Measurements from ENCODE around the gene SVOP.
A peak's percentile ranks its signal among the peaks of the same experiment; 100 is the strongest.

The SVOP gene

DNA sequence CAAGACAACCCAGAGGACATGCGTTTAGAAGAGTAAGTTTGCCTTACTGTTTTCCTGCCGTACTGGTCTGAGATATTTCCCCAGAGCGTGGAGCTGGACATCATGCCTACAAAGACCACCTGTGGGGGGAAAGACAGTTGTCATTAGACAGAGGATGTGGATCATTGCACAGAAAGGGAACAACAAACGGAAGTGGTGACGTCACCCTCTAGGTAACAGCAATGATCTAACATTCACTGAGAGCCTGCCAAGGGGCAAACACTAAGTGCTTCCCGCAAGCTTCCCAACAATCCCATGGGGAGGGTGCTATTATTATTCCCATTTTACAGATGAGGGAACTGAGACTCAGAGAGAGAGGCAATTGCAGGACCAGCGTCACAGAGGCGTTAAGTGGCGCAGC is 48.5 kb downstream of the SVOP start:
- TF ChIP-seq, protein P1, sequence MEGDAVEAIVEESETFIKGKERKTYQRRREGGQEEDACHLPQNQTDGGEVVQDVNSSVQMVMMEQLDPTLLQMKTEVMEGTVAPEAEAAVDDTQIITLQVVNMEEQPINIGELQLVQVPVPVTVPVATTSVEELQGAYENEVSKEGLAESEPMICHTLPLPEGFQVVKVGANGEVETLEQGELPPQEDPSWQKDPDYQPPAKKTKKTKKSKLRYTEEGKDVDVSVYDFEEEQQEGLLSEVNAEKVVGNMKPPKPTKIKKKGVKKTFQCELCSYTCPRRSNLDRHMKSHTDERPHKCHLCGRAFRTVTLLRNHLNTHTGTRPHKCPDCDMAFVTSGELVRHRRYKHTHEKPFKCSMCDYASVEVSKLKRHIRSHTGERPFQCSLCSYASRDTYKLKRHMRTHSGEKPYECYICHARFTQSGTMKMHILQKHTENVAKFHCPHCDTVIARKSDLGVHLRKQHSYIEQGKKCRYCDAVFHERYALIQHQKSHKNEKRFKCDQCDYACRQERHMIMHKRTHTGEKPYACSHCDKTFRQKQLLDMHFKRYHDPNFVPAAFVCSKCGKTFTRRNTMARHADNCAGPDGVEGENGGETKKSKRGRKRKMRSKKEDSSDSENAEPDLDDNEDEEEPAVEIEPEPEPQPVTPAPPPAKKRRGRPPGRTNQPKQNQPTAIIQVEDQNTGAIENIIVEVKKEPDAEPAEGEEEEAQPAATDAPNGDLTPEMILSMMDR (IDR thresholded peaks at IDR 0.05; ENCODE audit: low read depth, low read length): no peak
- Histone ChIP-seq H3K4me1 (no peaks in the 10 kb centered on the region), H3K9me3 (no peaks in the 10 kb centered on the region), H3K36me3 (no peaks in the 10 kb centered on the region), H3K4me3 (ENCODE audit: low read depth, low read length) (no peak overlapping the region), H3K27me3 (no peaks in the 10 kb centered on the region)
- DNase-seq: no peak

DNA sequence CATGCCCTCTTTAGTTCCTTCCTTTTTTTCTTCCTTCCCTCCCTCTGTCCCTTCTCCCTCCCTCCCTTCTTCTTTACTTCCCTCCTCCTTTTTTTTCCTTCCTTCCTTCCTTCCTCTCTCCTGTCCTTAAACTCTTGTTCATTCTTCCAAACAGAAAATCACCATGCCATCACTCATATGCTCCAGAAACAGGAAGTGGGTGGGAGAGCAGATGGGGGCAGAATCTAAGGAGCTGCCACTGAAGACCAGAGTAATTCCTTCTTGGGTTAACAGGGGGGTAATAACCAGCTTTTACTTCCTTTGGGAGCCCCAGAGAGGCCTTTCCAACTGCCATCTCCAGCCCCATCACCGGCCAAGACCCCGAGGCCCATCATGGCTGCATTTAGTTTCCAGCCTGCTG is 51.2 kb downstream of the SVOP start:
- no peaks in the 10 kb centered on the region for H3K27me3 ChIP-seq
- TF ChIP-seq, protein P1 (IDR thresholded peaks at IDR 0.05; ENCODE audit: low read depth, low read length): no peak
- H3K36me3 ChIP-seq: no peaks in the 10 kb centered on the region
- H3K4me3 ChIP-seq (ENCODE audit: low read depth, low read length): no peak overlapping the region
- no peaks in the 10 kb centered on the region for H3K4me1 ChIP-seq
- no peaks in the 10 kb centered on the region for H3K9me3 ChIP-seq
- no peak for DNase-seq

DNA sequence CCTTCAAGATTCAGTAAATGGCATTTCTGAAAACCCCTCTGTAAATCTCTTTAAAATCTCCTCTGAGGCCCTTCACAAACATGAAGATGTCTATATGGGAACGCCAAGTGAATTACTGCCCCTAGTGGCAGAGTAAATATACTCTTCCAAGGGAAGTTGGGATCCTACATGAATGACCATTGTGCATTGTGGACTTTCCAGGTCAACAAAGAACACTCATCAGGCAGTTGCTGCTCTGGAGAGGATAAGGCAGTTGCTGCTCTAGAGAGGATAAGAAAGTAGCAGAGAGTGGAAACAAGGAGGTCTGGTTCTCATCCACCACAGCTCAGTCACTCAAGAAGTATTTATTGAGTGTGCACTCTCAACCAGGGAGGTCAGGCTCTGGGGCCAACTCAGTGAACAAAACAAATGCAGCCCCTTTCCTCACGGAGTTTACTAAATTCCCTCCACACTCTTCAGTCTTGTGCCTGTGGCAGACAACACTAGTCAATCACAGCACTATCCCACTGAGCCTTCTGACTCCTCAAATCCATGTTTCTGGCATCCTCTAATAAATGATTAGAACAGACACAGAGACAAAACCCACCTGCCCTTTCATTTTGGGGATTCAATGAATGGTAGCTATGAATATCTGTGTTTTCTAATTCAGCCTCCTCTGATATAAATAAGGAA is 52.9 kb downstream of the SVOP start:
- Histone ChIP-seq H3K36me3 (no peaks in the 10 kb centered on the region), H3K27me3 (no peaks in the 10 kb centered on the region), H3K9me3 (no peaks in the 10 kb centered on the region), H3K4me3 (ENCODE audit: low read depth, low read length) (no peak overlapping the region), H3K4me1 (no peaks in the 10 kb centered on the region)
- DNase-seq: no peak
- TF ChIP-seq, protein P1 (IDR thresholded peaks at IDR 0.05; ENCODE audit: low read depth, low read length): peak; percentile 65

- TF ChIP-seq, protein P1 (IDR thresholded peaks at IDR 0.05; ENCODE audit: low read depth, low read length): no peak
- Histone ChIP-seq H3K4me1 (no peaks in the 10 kb centered on the region), H3K9me3 (no peaks in the 10 kb centered on the region), H3K27me3 (no peaks in the 10 kb centered on the region), H3K4me3 (ENCODE audit: low read depth, low read length) (no peak overlapping the region), H3K36me3 (no peaks in the 10 kb centered on the region)
- no peak for DNase-seq
These were observed 54.3 kb downstream of the SVOP start for GRCh38 chr12:108966378-108967151.

DNA sequence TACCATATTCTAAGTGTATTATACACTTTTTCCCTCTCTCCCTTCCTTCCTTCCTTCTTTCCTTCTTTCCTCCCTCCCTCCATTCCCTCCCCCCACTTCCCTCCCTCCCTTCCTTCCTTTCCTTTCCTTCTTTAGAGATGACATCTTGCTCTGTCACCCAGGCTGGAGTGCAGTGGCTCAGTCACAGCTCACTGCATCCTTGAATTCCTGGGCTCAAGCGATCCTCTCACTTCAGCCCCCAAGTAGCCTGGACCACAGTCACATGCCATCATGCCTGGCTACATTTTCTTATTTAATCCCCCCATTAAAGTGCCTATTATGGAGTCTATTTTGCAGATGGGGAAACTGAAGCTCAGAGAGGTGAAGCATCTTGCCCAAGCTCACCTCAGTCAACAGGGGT is 55.0 kb downstream of the SVOP start:
- Histone ChIP-seq H3K9me3 (no peaks in the 10 kb centered on the region), H3K27me3 (no peaks in the 10 kb centered on the region), H3K4me3 (ENCODE audit: low read depth, low read length) (no peak overlapping the region), H3K36me3 (no peaks in the 10 kb centered on the region), H3K4me1 (no peaks in the 10 kb centered on the region)
- DNase-seq: no peak
- TF ChIP-seq, protein P1 (IDR thresholded peaks at IDR 0.05; ENCODE audit: low read depth, low read length): no peak
